ENCODE results near the gene PIP4P1.

DNA sequence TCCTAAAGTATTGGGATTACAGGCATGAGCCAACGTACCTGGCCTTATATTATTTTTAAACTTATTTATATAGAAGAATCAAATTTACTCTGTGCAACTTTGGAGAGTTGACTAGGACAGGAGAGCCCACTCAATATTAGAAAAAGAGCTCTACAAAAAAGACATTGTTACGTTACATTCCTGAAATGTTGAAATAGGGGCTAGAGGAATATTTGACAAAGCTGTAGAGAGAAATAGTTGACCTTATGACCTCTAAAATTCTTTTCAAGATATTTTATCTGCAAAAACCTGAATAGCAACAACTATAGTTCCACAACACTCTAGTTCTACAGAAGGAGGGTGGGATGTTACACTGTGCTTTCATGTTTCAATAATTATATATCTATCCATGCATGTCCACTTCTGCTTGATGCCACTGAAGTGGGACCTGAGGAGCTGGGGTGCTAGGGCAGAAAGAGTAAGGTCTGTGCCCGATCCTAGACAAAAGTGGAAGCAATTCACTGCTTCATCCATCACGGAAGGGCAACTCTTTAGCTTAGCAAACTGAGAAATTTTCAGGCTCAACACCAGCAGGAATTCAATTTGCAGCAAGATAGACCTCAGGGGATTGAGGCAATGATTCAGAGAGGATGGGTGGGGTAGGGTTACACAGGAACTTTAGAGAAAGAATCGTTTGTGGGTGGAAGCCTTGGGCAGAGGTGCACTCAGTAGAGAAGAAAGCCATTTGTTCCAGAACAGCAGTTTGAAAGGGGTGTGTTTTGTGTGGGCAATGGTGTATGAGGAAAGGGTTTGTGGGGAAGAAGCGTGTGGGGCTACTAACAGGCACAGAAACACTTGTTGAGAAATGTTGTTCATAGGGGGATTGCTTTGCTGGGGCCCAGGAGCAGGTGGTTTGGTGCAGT, 28.1 kb upstream of the PIP4P1 start:
- TF ChIP-seq, protein P1, sequence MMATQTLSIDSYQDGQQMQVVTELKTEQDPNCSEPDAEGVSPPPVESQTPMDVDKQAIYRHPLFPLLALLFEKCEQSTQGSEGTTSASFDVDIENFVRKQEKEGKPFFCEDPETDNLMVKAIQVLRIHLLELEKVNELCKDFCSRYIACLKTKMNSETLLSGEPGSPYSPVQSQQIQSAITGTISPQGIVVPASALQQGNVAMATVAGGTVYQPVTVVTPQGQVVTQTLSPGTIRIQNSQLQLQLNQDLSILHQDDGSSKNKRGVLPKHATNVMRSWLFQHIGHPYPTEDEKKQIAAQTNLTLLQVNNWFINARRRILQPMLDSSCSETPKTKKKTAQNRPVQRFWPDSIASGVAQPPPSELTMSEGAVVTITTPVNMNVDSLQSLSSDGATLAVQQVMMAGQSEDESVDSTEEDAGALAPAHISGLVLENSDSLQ (IDR thresholded peaks at IDR 0.05): no peak
- TF ChIP-seq HDGF (IDR thresholded peaks at IDR 0.05; ENCODE audit: borderline replicate concordance) (no peak), ELF4 (IDR thresholded peaks at IDR 0.05) (no peak)

Measured in HEK293T (cell line).